Measurements from ENCODE around the gene CHKA. TPM values are rescaled to one million over a fixed set of nuclear protein-coding genes. Genes with fewer than 3 reads are reported as not detected.

The CHKA gene
- total RNA-seq, 6 experiments from 2014 or later: 6.8 to 9.2 (median 7.8) TPM

- Mint-ChIP-seq H3K9me3 (no peaks in the 10 kb centered on the region), H3K4me1 (ENCODE audit: low read depth) (peaks cover 13% of the 10 kb centered on the region), H3K27ac (no peak overlapping the region), H3K36me3 (ENCODE audit: low read depth) (peaks cover 42% of the 10 kb centered on the region), H3K4me3 (no peak overlapping the region), H3K27me3 (ENCODE audit: insufficient read depth) (no peaks in the 10 kb centered on the region; the same call in 1 of the 2 replicates)
- TF ChIP-seq, protein P1, sequence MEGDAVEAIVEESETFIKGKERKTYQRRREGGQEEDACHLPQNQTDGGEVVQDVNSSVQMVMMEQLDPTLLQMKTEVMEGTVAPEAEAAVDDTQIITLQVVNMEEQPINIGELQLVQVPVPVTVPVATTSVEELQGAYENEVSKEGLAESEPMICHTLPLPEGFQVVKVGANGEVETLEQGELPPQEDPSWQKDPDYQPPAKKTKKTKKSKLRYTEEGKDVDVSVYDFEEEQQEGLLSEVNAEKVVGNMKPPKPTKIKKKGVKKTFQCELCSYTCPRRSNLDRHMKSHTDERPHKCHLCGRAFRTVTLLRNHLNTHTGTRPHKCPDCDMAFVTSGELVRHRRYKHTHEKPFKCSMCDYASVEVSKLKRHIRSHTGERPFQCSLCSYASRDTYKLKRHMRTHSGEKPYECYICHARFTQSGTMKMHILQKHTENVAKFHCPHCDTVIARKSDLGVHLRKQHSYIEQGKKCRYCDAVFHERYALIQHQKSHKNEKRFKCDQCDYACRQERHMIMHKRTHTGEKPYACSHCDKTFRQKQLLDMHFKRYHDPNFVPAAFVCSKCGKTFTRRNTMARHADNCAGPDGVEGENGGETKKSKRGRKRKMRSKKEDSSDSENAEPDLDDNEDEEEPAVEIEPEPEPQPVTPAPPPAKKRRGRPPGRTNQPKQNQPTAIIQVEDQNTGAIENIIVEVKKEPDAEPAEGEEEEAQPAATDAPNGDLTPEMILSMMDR (IDR thresholded peaks at IDR 0.05): no peak
- DNase-seq: no peak
Measured at GRCh38 chr11:68165601-68166000, 44.4 kb upstream of the CHKA start.

DNA sequence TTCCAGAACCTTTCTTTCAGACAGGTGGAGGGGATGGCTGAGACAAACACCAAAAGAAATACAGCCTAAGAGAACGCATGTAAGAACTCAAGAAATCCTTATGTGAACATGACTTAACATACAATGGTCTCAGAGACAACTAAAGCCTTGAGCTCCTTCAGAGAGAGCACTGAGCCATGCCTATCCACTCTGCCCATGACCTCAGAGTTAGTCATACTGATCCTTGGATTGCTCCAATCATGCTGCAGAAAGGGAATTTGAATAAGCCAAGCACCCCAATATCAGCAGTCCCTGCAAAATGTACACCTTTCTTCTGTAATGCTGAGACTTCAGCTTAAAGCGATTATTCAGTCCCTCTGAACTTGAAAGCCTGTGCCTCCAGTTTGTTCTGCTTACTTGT, 43.2 kb upstream of the CHKA start:
- Mint-ChIP-seq H3K27me3 (ENCODE audit: insufficient read depth) (no peaks in the 10 kb centered on the region; the same call in 1 of the 2 replicates), H3K27ac (no peak overlapping the region), H3K36me3 (ENCODE audit: low read depth) (peaks cover 41% of the 10 kb centered on the region), H3K9me3 (no peaks in the 10 kb centered on the region), H3K4me3 (no peak overlapping the region), H3K4me1 (ENCODE audit: low read depth) (peaks cover 18% of the 10 kb centered on the region)
- DNase-seq: peak; percentile 47
- TF ChIP-seq, protein P1 (IDR thresholded peaks at IDR 0.05): no peak

DNA sequence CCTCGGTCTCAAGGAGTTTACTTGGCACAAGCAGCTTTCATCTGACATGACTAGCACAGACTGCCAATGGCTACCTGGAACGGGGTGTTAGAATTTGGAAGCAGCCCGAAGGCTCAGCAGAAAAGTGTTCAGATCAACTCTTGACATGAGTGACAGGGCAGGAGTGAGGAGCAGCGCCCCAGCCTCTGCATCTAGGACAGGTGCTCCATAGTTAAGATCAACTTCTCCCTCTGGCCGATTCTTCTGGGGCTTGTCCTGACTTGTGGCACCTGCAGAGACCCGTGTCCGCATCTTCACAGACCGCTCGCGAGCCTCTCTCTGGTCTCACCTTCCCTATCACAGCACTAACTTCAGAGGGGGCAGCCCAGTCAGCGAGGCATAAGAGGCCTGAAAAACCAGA, 42.5 kb upstream of the CHKA start:
- TF ChIP-seq, protein P1 (IDR thresholded peaks at IDR 0.05): no peak
- H3K36me3 Mint-ChIP-seq (ENCODE audit: low read depth): peaks cover 45% of the 10 kb centered on the region
- no peaks in the 10 kb centered on the region for H3K9me3 Mint-ChIP-seq
- peaks cover 18% of the 10 kb centered on the region for H3K4me1 Mint-ChIP-seq (ENCODE audit: low read depth)
- H3K27ac Mint-ChIP-seq: no peak overlapping the region
- no peak for DNase-seq
- no peaks in the 10 kb centered on the region; the same call in 1 of the 2 replicates for H3K27me3 Mint-ChIP-seq (ENCODE audit: insufficient read depth)
- H3K4me3 Mint-ChIP-seq: no peak overlapping the region

- Mint-ChIP-seq H3K4me1 (ENCODE audit: low read depth) (peaks cover 18% of the 10 kb centered on the region), H3K9me3 (no peaks in the 10 kb centered on the region), H3K4me3 (no peak overlapping the region), H3K36me3 (ENCODE audit: low read depth) (peaks cover 45% of the 10 kb centered on the region), H3K27ac (no peak overlapping the region), H3K27me3 (ENCODE audit: insufficient read depth) (no peaks in the 10 kb centered on the region; the same call in none of the 2 replicates)
- no peak for DNase-seq
- TF ChIP-seq, protein P1 (IDR thresholded peaks at IDR 0.05): no peak
Measured at GRCh38 chr11:68160100-68160695, 39.0 kb upstream of the CHKA start.

DNA sequence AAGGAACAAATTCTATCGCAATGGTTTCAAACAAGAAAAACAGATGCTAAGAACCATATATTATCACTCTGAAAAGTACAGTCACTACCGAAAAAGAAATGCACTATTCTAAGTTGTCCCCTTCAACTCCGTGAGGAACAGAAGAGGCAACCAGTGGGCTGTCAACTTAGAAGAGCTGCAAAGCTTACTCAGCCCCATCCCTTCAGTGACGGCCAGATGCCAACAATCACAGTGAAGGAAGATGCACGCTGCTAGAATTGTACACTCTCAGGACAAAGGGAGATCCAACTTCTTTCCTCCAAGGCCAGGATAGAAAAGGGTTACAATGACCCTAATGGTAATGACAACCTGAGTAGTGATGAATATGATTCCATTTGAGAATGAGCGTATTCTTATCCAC, 38.5 kb upstream of the CHKA start:
- no peak for DNase-seq
- Mint-ChIP-seq H3K27me3 (ENCODE audit: insufficient read depth) (no peaks in the 10 kb centered on the region; the same call in none of the 2 replicates), H3K9me3 (no peaks in the 10 kb centered on the region), H3K4me1 (ENCODE audit: low read depth) (peaks cover 13% of the 10 kb centered on the region), H3K27ac (no peak overlapping the region), H3K4me3 (no peak overlapping the region), H3K36me3 (ENCODE audit: low read depth) (peaks cover 45% of the 10 kb centered on the region)
- TF ChIP-seq, protein P1 (IDR thresholded peaks at IDR 0.05): no peak

Data from HFFc6 (cell line).